ENCODE measurements around the gene DDX39B.

DNA sequence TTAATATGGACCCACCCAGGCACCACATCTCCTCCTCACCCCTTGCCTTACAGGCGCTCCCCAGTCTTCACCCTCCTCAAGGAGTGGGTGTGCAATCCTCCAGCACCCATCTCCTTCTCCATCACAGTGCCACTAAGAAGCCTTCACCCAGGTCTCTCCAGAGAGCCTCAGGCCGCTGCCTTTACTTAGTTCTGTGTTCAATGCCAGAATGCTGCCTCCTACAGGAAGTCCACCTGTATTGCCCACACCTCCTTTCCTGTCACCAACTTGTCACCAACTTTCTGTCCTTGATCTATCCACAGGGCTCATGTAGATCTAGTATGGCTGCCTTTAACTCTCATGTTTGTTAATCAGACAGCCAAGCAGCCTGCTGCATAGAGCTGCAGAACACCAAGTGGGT is 43.7 kb upstream of the DDX39B start:
- TF ChIP-seq POLR2A (IDR thresholded peaks at IDR 0.05), result no peak
- TF ChIP-seq, protein P1, sequence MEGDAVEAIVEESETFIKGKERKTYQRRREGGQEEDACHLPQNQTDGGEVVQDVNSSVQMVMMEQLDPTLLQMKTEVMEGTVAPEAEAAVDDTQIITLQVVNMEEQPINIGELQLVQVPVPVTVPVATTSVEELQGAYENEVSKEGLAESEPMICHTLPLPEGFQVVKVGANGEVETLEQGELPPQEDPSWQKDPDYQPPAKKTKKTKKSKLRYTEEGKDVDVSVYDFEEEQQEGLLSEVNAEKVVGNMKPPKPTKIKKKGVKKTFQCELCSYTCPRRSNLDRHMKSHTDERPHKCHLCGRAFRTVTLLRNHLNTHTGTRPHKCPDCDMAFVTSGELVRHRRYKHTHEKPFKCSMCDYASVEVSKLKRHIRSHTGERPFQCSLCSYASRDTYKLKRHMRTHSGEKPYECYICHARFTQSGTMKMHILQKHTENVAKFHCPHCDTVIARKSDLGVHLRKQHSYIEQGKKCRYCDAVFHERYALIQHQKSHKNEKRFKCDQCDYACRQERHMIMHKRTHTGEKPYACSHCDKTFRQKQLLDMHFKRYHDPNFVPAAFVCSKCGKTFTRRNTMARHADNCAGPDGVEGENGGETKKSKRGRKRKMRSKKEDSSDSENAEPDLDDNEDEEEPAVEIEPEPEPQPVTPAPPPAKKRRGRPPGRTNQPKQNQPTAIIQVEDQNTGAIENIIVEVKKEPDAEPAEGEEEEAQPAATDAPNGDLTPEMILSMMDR (IDR thresholded peaks at IDR 0.05), result no peak

All from gastroesophageal sphincter (tissue), 3 donors.